WI38 (cell line): ENCODE measurements around the gene GPR35.

Experiments
- H3K4me3 ChIP-seq: 2 replicates; pipeline ENCODE4 v1.5.1; 2011; ENCODE audit warnings: low read depth, mild to moderate bottlenecking, control low read depth, low read length
- TF ChIP-seq, protein P1 (sequence below): IDR thresholded peaks from 2 replicates; pipeline ENCODE4 v1.5.1; 2012; ENCODE audit warnings: low read depth, mild to moderate bottlenecking, control low read depth, low read length

The GPR35 gene

DNA sequence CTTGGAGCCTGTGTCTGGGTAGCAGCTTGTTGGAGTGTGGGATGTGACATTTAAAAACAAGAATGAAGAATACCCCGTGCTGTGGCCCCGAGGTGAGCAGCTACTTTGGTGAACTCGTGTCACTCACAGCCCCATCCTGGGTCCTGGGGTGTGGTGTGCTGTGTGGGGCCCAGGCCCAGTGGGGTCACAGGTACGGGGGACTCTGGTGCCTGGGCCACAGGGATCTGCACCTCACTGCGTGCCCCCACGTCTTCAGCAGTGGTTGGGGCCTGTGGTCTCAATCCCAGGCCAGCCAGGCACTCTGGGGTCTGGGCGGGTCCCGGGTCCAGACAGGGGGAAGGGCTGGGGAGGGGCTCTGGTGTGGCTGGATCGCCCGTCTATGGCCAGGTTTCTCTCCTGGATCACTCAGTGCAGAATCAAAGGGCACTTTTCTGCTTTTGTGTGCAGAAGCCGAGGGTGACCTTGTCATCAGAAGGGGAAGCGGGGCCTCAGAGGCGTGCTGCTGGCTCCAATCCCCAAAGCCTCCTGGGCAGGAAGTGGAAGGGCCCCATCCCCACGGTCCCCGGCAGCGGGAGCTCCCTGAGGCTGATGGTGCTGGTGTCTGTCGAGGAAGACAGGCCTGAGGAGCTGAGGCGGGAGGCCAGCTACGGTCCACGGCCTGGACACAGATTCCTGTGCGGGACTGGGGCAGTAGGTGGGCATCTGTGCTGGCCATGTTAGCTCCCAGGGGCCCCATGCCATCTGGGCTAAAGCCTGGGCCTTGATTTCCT is 1.4 kb downstream of the GPR35 start:
- no peak overlapping the region for H3K4me3 ChIP-seq
- TF ChIP-seq, protein P1, sequence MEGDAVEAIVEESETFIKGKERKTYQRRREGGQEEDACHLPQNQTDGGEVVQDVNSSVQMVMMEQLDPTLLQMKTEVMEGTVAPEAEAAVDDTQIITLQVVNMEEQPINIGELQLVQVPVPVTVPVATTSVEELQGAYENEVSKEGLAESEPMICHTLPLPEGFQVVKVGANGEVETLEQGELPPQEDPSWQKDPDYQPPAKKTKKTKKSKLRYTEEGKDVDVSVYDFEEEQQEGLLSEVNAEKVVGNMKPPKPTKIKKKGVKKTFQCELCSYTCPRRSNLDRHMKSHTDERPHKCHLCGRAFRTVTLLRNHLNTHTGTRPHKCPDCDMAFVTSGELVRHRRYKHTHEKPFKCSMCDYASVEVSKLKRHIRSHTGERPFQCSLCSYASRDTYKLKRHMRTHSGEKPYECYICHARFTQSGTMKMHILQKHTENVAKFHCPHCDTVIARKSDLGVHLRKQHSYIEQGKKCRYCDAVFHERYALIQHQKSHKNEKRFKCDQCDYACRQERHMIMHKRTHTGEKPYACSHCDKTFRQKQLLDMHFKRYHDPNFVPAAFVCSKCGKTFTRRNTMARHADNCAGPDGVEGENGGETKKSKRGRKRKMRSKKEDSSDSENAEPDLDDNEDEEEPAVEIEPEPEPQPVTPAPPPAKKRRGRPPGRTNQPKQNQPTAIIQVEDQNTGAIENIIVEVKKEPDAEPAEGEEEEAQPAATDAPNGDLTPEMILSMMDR: no peak

- no peak overlapping the region for H3K4me3 ChIP-seq
- TF ChIP-seq, protein P1: no peak
Observed at GRCh38 chr2:240627736-240628506, 2.6 kb downstream of the GPR35 start.

DNA sequence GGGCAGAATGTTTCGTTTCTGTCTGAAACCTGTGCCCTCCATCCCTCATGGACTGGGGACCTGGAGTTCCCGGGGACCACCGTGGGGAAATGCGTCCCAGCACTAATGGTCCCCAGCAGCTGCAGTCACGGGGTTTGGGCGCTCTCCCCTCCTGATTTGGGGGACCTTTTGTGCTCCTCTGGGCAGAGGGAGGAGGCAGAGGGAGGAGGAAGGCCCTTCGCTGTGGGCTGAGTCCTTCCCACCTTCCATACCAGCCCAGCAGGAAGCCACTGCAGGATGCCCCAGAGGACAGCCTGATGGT is 3.2 kb downstream of the GPR35 start:
- TF ChIP-seq, protein P1: no peak
- no peak overlapping the region for H3K4me3 ChIP-seq

GRCh38 chr2:240628808-240629618 is 3.7 kb downstream of the GPR35 start:
- TF ChIP-seq, protein P1: no peak
- no peak overlapping the region for H3K4me3 ChIP-seq

DNA sequence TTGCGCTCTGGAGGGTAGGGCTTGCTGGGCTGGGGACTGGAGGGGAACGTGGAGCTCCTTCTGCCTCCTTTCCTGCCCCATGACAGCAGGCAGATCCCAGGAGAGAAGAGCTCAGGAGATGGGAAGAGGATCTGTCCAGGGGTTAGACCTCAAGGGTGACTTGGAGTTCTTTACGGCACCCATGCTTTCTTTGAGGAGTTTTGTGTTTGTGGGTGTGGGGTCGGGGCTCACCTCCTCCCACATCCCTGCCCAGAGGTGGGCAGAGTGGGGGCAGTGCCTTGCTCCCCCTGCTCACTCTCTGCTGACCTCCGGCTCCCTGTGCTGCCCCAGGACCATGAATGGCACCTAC is 4.3 kb downstream of the GPR35 start:
- H3K4me3 ChIP-seq: no peak overlapping the region
- TF ChIP-seq, protein P1: no peak

DNA sequence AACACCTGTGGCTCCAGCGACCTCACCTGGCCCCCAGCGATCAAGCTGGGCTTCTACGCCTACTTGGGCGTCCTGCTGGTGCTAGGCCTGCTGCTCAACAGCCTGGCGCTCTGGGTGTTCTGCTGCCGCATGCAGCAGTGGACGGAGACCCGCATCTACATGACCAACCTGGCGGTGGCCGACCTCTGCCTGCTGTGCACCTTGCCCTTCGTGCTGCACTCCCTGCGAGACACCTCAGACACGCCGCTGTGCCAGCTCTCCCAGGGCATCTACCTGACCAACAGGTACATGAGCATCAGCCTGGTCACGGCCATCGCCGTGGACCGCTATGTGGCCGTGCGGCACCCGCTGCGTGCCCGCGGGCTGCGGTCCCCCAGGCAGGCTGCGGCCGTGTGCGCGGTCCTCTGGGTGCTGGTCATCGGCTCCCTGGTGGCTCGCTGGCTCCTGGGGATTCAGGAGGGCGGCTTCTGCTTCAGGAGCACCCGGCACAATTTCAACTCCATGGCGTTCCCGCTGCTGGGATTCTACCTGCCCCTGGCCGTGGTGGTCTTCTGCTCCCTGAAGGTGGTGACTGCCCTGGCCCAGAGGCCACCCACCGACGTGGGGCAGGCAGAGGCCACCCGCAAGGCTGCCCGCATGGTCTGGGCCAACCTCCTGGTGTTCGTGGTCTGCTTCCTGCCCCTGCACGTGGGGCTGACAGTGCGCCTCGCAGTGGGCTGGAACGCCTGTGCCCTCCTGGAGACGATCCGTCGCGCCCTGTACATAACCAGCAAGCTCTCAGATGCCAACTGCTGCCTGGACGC is 4.9 kb downstream of the GPR35 start:
- TF ChIP-seq, protein P1: no peak
- no peak overlapping the region for H3K4me3 ChIP-seq
